HK-2 (cell line): ENCODE results near the gene AGA.

Source experiments
- DNase-seq: peaks from one replicate; pipeline ENCODE4 v3.0.0-alpha.2; 2018; ENCODE audit not compliant: unreplicated experiment

Gene AGA

GRCh38 chr4:177391287-177391686 lies 51.0 kb downstream of the AGA start:
- no peak for DNase-seq

GRCh38 chr4:177386278-177386815 lies 55.9 kb downstream of the AGA start:
- no peak for DNase-seq

GRCh38 chr4:177385576-177386277 lies 56.5 kb downstream of the AGA start:
- DNase-seq, result no peak

- DNase-seq, result no peak
Measured at GRCh38 chr4:177384856-177385397, 57.3 kb downstream of the AGA start.

GRCh38 chr4:177381762-177382310 lies 60.4 kb downstream of the AGA start:
- no peak for DNase-seq
